K562 (cell line): ENCODE measurements around the gene NAV2. TPM values are rescaled to one million over a fixed set of nuclear protein-coding genes. Genes with fewer than 3 reads are reported as not detected.

Experiments
- ATAC-seq: fragments of 200-7000 bp; cut with Tn5 transposase; 3 replicates; pipeline ENCODE4 v1.9.1; 2020; ENCODE audit warnings: moderate library complexity
- BruUV-seq: library from RNA; stranded (reverse); fragments of 400-500 nt; replicated peaks from 2 replicates; lab custom pipeline; 2021; lab: Mats Ljungman, UMichigan
- CTCF ChIA-PET: fragments of 300-600 bp; formaldehyde crosslinking; extraction: SDS; loops from one replicate; lab custom pipeline; 2021; ENCODE audit warnings: low intra/inter-chr PET ratio; lab: Yijun Ruan, JAX
- POLR2A ChIA-PET: fragments of 300-600, 350-650 bp; sonication (Branson Sonifier 250); formaldehyde crosslinking; extraction: SDS; loops from one replicate; lab custom pipeline; 2021; ENCODE audit warnings: antibody characterized with exemption, inconsistent platforms; lab: Yijun Ruan, JAX
- DNase-seq, 4 experiments: peaks; one replicate each; pipeline versions ENCODE4 v3.0.0 to v3.0.0-alpha.2; 2011 to 2018; ENCODE audit warnings: low spot score in 3 of 4, mixed read lengths in 3 of 4; ENCODE audit errors: extremely low read depth in 1 of 4
- FAIRE-seq: peaks from 2 replicates; lab custom pipeline; 2011; peaks lifted over from hg19 to GRCh38; lab: Jason Lieb, UNC
- H2AFZ ChIP-seq: 2 replicates; pipeline ENCODE4 v1.6.0; 2011; ENCODE audit warnings: low read depth, low read length, control low read depth, inconsistent platforms
- H3K27ac ChIP-seq: fragments of 200-600 bp; 3 replicates; pipeline ENCODE4 v1.8.0; 2011; ENCODE audit warnings: low read depth, mild to moderate bottlenecking, control low read depth, inconsistent platforms, low read length, moderate library complexity, mixed read lengths; ENCODE audit errors: extremely low read depth
- H3K27me3 ChIP-seq, 2 experiments: fragments of 300-600 bp in 1 of 2; 2 replicates in 1 of 2; 3 replicates in 1 of 2; pipeline versions ENCODE4 v1.6.0 to v1.8.0; 2011; ENCODE audit warnings: inconsistent platforms in 2 of 2, low read length in 2 of 2, mild to moderate bottlenecking in 1 of 2, mixed read lengths in 1 of 2, moderate library complexity in 1 of 2; ENCODE audit not compliant: control insufficient read depth in 2 of 2, insufficient read depth in 2 of 2
- H3K36me3 ChIP-seq: fragments of 300-600 bp; 3 replicates; pipeline ENCODE4 v1.8.0; 2011; ENCODE audit warnings: mild to moderate bottlenecking, low read length, inconsistent platforms; ENCODE audit not compliant: control insufficient read depth, insufficient read depth
- H3K4me1 ChIP-seq, 2 experiments: fragments of 200-600 bp in 1 of 2; replicated peaks in 1 of 2; 2 replicates in 1 of 2; 3 replicates in 1 of 2; pipeline versions ENCODE4 v1.5.1 to v1.8.0; 2011; ENCODE audit warnings: inconsistent platforms in 2 of 2, low read length in 2 of 2, mild to moderate bottlenecking in 1 of 2, mixed read lengths in 1 of 2, moderate library complexity in 1 of 2; ENCODE audit not compliant: control insufficient read depth in 2 of 2, insufficient read depth in 2 of 2
- H3K4me2 ChIP-seq: 2 replicates; pipeline ENCODE4 v1.6.1; 2011; ENCODE audit warnings: low read length, control low read depth, inconsistent platforms, mixed read lengths; ENCODE audit not compliant: insufficient read depth
- H3K4me3 ChIP-seq: fragments of 200-600 bp; sonication (generic), shearing (Covaris generic); 2 replicates; pipeline ENCODE4 v1.5.1; 2016; ENCODE audit warnings: control low read depth, inconsistent platforms
- H3K79me2 ChIP-seq: fragments of 200-600 bp; 3 replicates; pipeline ENCODE4 v1.8.0; 2011; ENCODE audit warnings: low read length, inconsistent platforms; ENCODE audit not compliant: control insufficient read depth, insufficient read depth
- H3K9ac ChIP-seq, 2 experiments: 2 replicates each; pipeline versions ENCODE4 v1.6.0 to v1.6.1; 2011; ENCODE audit warnings: low read depth in 2 of 2, low read length in 2 of 2, control low read depth in 1 of 2, inconsistent platforms in 1 of 2, mild to moderate bottlenecking in 1 of 2, mixed read lengths in 1 of 2; ENCODE audit not compliant: insufficient read depth in 1 of 2
- H3K9me1 ChIP-seq: one replicate; pipeline ENCODE4 v1.6.0; 2011; ENCODE audit warnings: inconsistent platforms, mild to moderate bottlenecking, low read length, moderate library complexity; ENCODE audit not compliant: control insufficient read depth, insufficient read depth
- H3K9me3 ChIP-seq: replicated peaks from 2 replicates; pipeline ENCODE4 v1.5.1; 2011; ENCODE audit warnings: low read depth, low read length, inconsistent platforms; ENCODE audit not compliant: control insufficient read depth, insufficient read depth
- H4K20me1 ChIP-seq: replicated peaks from 2 replicates; pipeline ENCODE4 v1.6.1; 2011; ENCODE audit warnings: low read length, inconsistent platforms, mixed read lengths; ENCODE audit not compliant: control insufficient read depth, insufficient read depth
- ATF3 ChIP-seq, 2 experiments: fragments of 450-650 bp in 1 of 2; sonication (generic) in 1 of 2; formaldehyde crosslinking in 1 of 2; IDR thresholded peaks in 1 of 2; conservative IDR thresholded peaks in 1 of 2; 2 replicates each; pipeline versions ENCODE4 v1.6.1 to v1.8.1; 2016 to 2023; ENCODE audit warnings: mild to moderate bottlenecking in 2 of 2, moderate library complexity in 2 of 2, inconsistent platforms in 1 of 2, missing genetic modification reagents in 1 of 2
- BACH1 ChIP-seq: fragments of 200-800 bp; sonication (Bioruptor generic); IDR thresholded peaks from 2 replicates; pipeline ENCODE4 v1.6.1; 2016; ENCODE audit warnings: missing genetic modification characterization, missing compliant biosample characterization
- CEBPG ChIP-seq, 3 experiments: fragments of 200-800 bp in 1 of 3; sonication (Bioruptor generic) in 1 of 3; sonication (generic) in 1 of 3; formaldehyde crosslinking in 1 of 3; IDR thresholded peaks in 2 of 3; conservative IDR thresholded peaks in 1 of 3; 2 replicates each; pipeline versions ENCODE4 v1.6.1 to v1.8.0; 2016 to 2022; ENCODE audit warnings: missing compliant biosample characterization in 2 of 3, missing genetic modification characterization in 2 of 3, mild to moderate bottlenecking in 1 of 3, missing genetic modification reagents in 1 of 3
- CHD2 ChIP-seq: IDR thresholded peaks from 2 replicates; pipeline ENCODE4 v1.6.1; 2011; ENCODE audit warnings: low read depth, low read length
- CTCFL ChIP-seq: IDR thresholded peaks from 2 replicates; pipeline ENCODE4 v1.6.1; 2011; ENCODE audit warnings: borderline replicate concordance, low read depth, mild to moderate bottlenecking, moderate library complexity, low read length; ENCODE audit not compliant: insufficient read depth, poor library complexity, severe bottlenecking
- GATAD2A ChIP-seq: fragments of 450-650 bp; IDR thresholded peaks from 2 replicates; pipeline ENCODE4 v1.6.1; 2017
- HDAC8 ChIP-seq: fragments of 450-650 bp; IDR thresholded peaks from 2 replicates; pipeline ENCODE4 v1.6.1; 2016; ENCODE audit warnings: mild to moderate bottlenecking, missing genetic modification characterization, moderate library complexity, missing compliant biosample characterization
- KHSRP ChIP-seq: fragments of 450-650 bp; IDR thresholded peaks from 2 replicates; pipeline ENCODE4 v1.6.1; 2017
- NR2F6 ChIP-seq: fragments of 450-650 bp; formaldehyde crosslinking; IDR thresholded peaks from 2 replicates; pipeline ENCODE4 v1.4.0; 2020; ENCODE audit warnings: mild to moderate bottlenecking
- RCOR1 ChIP-seq, 2 experiments: IDR thresholded peaks; 2 replicates each; pipeline ENCODE4 v1.6.1; 2012; ENCODE audit warnings: low read depth in 2 of 2, low read length in 2 of 2, borderline replicate concordance in 1 of 2, improper control_type of control experiment in 1 of 2
- TAF1 ChIP-seq: IDR thresholded peaks from 2 replicates; pipeline ENCODE4 v1.6.1; 2011; ENCODE audit warnings: mild to moderate bottlenecking, low read length, moderate library complexity; ENCODE audit not compliant: insufficient read depth, control insufficient read depth, severe bottlenecking; ENCODE audit errors: extremely low read depth
- TSC22D4 ChIP-seq: fragments of 450-650 bp; IDR thresholded peaks from 2 replicates; pipeline ENCODE4 v1.6.1; 2016; ENCODE audit warnings: missing genetic modification characterization, missing biosample characterization, control low read depth
- ZBTB43 ChIP-seq: sonication (generic); formaldehyde crosslinking; IDR thresholded peaks from 2 replicates; pipeline ENCODE4 v1.8.0; 2023; ENCODE audit warnings: mild to moderate bottlenecking, missing genetic modification reagents
- ZBTB7A ChIP-seq: IDR thresholded peaks from 2 replicates; pipeline ENCODE4 v1.6.1; 2011; ENCODE audit warnings: low read depth, mild to moderate bottlenecking, low read length, moderate library complexity, borderline replicate concordance; ENCODE audit not compliant: control insufficient read depth
- ZC3H4 ChIP-seq: sonication (generic); formaldehyde crosslinking; IDR thresholded peaks from 2 replicates; pipeline ENCODE4 v1.9.0; 2021; ENCODE audit warnings: missing genetic modification reagents, borderline replicate concordance
- ZFP30 ChIP-seq: fragments of 250-450 bp; sonication (Bioruptor Pico); IDR thresholded peaks from 2 replicates; pipeline ENCODE4 v1.8.0; 2022; ENCODE audit warnings: moderate library complexity, mild to moderate bottlenecking, inconsistent platforms, borderline replicate concordance
- ZNF217 ChIP-seq: sonication (generic); formaldehyde crosslinking; IDR thresholded peaks from 2 replicates; pipeline ENCODE4 v1.8.0; 2022; ENCODE audit warnings: mild to moderate bottlenecking, missing genetic modification reagents
- ZNF780A ChIP-seq: fragments of 250-450 bp; sonication (Bioruptor Pico); IDR thresholded peaks from 2 replicates; pipeline ENCODE4 v1.5.0; 2021; ENCODE audit warnings: mild to moderate bottlenecking
- WGBS: fragments of 100-300 bp; shearing (Covaris generic); methylation state at CpG from one replicate; pipeline ENCODE4 v1.1.6; 2016; ENCODE audit warnings: low coverage, mixed read lengths; ENCODE audit not compliant: insufficient coverage; ENCODE audit errors: missing lambda C conversion rate; 5-methylcytosine and 5-hydroxymethylcytosine counted together
- in situ Hi-C: fragments of 300-500 bp; cut with MboI; formaldehyde crosslinking; loops from 4 replicates; pipeline ENCODE4 v1.15.0; 2018; ENCODE audit warnings: inconsistent platforms, mixed read lengths
- intact Hi-C: fragments of 100-400 bp; cut with micrococcal nuclease; formaldehyde crosslinking; loops from 2 replicates; pipeline ENCODE4 v1.14.2; 2022
- polyA plus RNA-seq, 8 experiments: library from polyadenylated mRNA; depleted of rRNA in 4 of 8; stranded (reverse) in 5 of 8; unstranded in 3 of 8; fragments of >200 nt; fragmentation: Nextera tagmentation in 2 of 8; fragmentation: Illumina TruSeq in 1 of 8; extraction: Ambion mirVana in 2 of 8; extraction: Trizol in 1 of 8; gene quantifications; 2 replicates each; pipeline versions ENCODE4 v1.2.1 to v1.2.3, GENCODE V29; 2011 to 2014; ENCODE audit warnings: inconsistent platforms in 1 of 8, missing spikeins in 1 of 8
- total RNA-seq, 7 experiments: library from RNA; depleted of rRNA in 6 of 7; stranded (reverse); fragments of >200 nt in 6 of 7; fragmentation: Illumina TruSeq in 2 of 7; extraction: Trizol in 2 of 7; gene quantifications; 2 replicates each; pipeline versions ENCODE4 v1.2.1 to v1.2.3, GENCODE V29; 2011 to 2021; ENCODE audit warnings: low replicate concordance in 1 of 7

NAV2 gene
- total and polyA plus RNA-seq, 9 of the 15 experiments (the other 6 are each of a cell fraction or from before 2014, with no cell fraction given) = 0.03 to 0.35 (median 0.05) TPM

- TF ChIP-seq CHD2 = no peak
- TF ChIP-seq CTCFL = no peak
- no peak for TF ChIP-seq NR2F6
- no peak for TF ChIP-seq TAF1
- no peak for TF ChIP-seq ATF3 (IDR thresholded peaks at IDR 0.05)
- TF ChIP-seq ATF3 (CRISPR knock-in tag; conservative IDR thresholded peaks at IDR 0.05) = no peak
- TF ChIP-seq HDAC8 (tag) = no peak
Observed at GRCh38 chr11:19703211-19703610, 9.4 kb upstream of the NAV2 start (continued).

GRCh38 chr11:19704213-19704612, 8.4 kb upstream of the NAV2 start:
- no peaks in the 10 kb centered on the region for H3K9me3 ChIP-seq
- no peaks in the 10 kb centered on the region for H3K9me1 ChIP-seq
- H3K27me3 ChIP-seq = peaks cover 0 to 4% of the 10 kb centered on the region in 2 experiments; a peak in 2 of 5 replicates
- no peak overlapping the region for H3K4me2 ChIP-seq
- no peak overlapping the region for H3K27ac ChIP-seq
- H3K4me3 ChIP-seq = no peak overlapping the region
- H3K36me3 ChIP-seq = no peaks in the 10 kb centered on the region
- no peaks in the 10 kb centered on the region for H3K4me1 ChIP-seq
- DNase-seq (no peak), ATAC-seq (no peak), FAIRE-seq (no peak)
- in situ Hi-C loops (no loop called here), intact Hi-C loops (no loop called here)
- 0% methylated on average over 1 of the region's 1 CpG for WGBS
- H4K20me1 ChIP-seq = no peaks in the 10 kb centered on the region
- ChIA-PET POLR2A (no interaction called here), CTCF (no interaction called here)
- H3K79me2 ChIP-seq = no peaks in the 10 kb centered on the region
- H3K9ac ChIP-seq = no peak overlapping the region
- H2AFZ ChIP-seq = no peak overlapping the region
- BruUV-seq = no TSS peak
- TF ChIP-seq CEBPG (CRISPR knock-in tag; IDR thresholded peaks at IDR 0.05) (no peak), CEBPG (tag; conservative IDR thresholded peaks at IDR 0.05 in 1 of 2, IDR thresholded peaks at IDR 0.05 in 1 of 2) (no peak), GATAD2A (no peak), ZFP30 (CRISPR knock-in tag) (no peak), ZBTB43 (no peak), BACH1 (tag) (no peak), ZNF217 (CRISPR knock-in tag) (no peak), KHSRP (no peak), ZNF780A (CRISPR knock-in tag) (no peak), ZC3H4 (CRISPR knock-in tag) (no peak), ZBTB7A (no peak), TSC22D4 (tag) (no peak), RCOR1 (IDR thresholded peaks at IDR 0.05; ENCODE audit: borderline replicate concordance in 1 of 2, low read depth in 2 of 2, low read length in 2 of 2) (no peak)
